K562 (cell line): Measurements from ENCODE around the gene CCNY. TPM values are rescaled to one million over a fixed set of nuclear protein-coding genes. Genes with fewer than 3 reads are reported as not detected.
A peak's percentile ranks its signal among the peaks of the same experiment; 100 is the strongest.

Source experiments
- CCNT2 ChIP-seq: IDR thresholded peaks from 2 replicates; pipeline ENCODE4 v1.6.1; 2011; ENCODE audit warnings: borderline replicate concordance, low read depth, mild to moderate bottlenecking, moderate library complexity, mixed read lengths, low read length; ENCODE audit not compliant: insufficient read length; ENCODE audit errors: extremely low read depth
- E2F6 ChIP-seq, 2 experiments: IDR thresholded peaks; 2 replicates each; pipeline ENCODE4 v1.6.1; 2011; ENCODE audit warnings: borderline replicate concordance in 1 of 2, control low read depth in 1 of 2, low read depth in 1 of 2, low read length in 1 of 2, mild to moderate bottlenecking in 1 of 2, mixed read lengths in 1 of 2, moderate library complexity in 1 of 2; ENCODE audit not compliant: insufficient read depth in 1 of 2, insufficient read length in 1 of 2, poor library complexity in 1 of 2, severe bottlenecking in 1 of 2; ENCODE audit errors: extremely low read depth in 1 of 2
- GABPA ChIP-seq: fragments of 200-800 bp; sonication (Bioruptor generic); conservative IDR thresholded peaks from 2 replicates; pipeline ENCODE4 v1.6.1; 2016; ENCODE audit warnings: low read depth, missing genetic modification characterization, missing compliant biosample characterization
- GABPB1 ChIP-seq: sonication (generic); formaldehyde crosslinking; IDR thresholded peaks from 2 replicates; pipeline ENCODE4 v1.8.0; 2022; ENCODE audit warnings: mild to moderate bottlenecking, missing genetic modification reagents
- HIVEP1 ChIP-seq: fragments of 250-450 bp; sonication (Bioruptor Pico); IDR thresholded peaks from 2 replicates; pipeline ENCODE4 v1.4.0; 2020; ENCODE audit warnings: mild to moderate bottlenecking
- NFIC ChIP-seq: fragments of 450-650 bp; IDR thresholded peaks from 2 replicates; pipeline ENCODE4 v1.6.1; 2017; ENCODE audit warnings: mild to moderate bottlenecking, inconsistent platforms
- NONO ChIP-seq, 2 experiments: fragments of 200-400 bp in 1 of 2; fragments of 450-650 bp in 1 of 2; formaldehyde crosslinking in 1 of 2; IDR thresholded peaks; 2 replicates each; pipeline ENCODE4 v1.6.1; 2017; ENCODE audit warnings: low read depth in 2 of 2, mild to moderate bottlenecking in 2 of 2, moderate library complexity in 2 of 2, low read length in 1 of 2
- PML ChIP-seq: IDR thresholded peaks from 2 replicates; pipeline ENCODE4 v1.6.1; 2012; ENCODE audit warnings: low read length, inconsistent platforms
- UBTF ChIP-seq, 2 experiments: IDR thresholded peaks; 2 replicates each; pipeline ENCODE4 v1.6.1; 2012; ENCODE audit warnings: improper control_type of control experiment in 2 of 2, low read depth in 2 of 2, low read length in 2 of 2, borderline replicate concordance in 1 of 2
- polyA plus RNA-seq, 8 experiments: library from polyadenylated mRNA; depleted of rRNA in 4 of 8; stranded (reverse) in 5 of 8; unstranded in 3 of 8; fragments of >200 nt; fragmentation: Nextera tagmentation in 2 of 8; fragmentation: Illumina TruSeq in 1 of 8; extraction: Ambion mirVana in 2 of 8; extraction: Trizol in 1 of 8; gene quantifications; 2 replicates each; pipeline versions ENCODE4 v1.2.1 to v1.2.3, GENCODE V29; 2011 to 2014; ENCODE audit warnings: inconsistent platforms in 1 of 8, missing spikeins in 1 of 8
- total RNA-seq, 7 experiments: library from RNA; depleted of rRNA in 6 of 7; stranded (reverse); fragments of >200 nt in 6 of 7; fragmentation: Illumina TruSeq in 2 of 7; extraction: Trizol in 2 of 7; gene quantifications; 2 replicates each; pipeline versions ENCODE4 v1.2.1 to v1.2.3, GENCODE V29; 2011 to 2021; ENCODE audit warnings: low replicate concordance in 1 of 7
- TF ChIP-seq, protein P1 (sequence below), 2 experiments: fragments of 450-650 bp; formaldehyde crosslinking in 1 of 2; IDR thresholded peaks; 2 replicates each; pipeline versions ENCODE4 v1.4.0 to v1.6.1; 2014 to 2020; ENCODE audit warnings: mild to moderate bottlenecking in 2 of 2, borderline replicate concordance in 1 of 2, low read depth in 1 of 2

CCNY gene
- total and polyA plus RNA-seq, 9 of the 15 experiments (the other 6 are each of a cell fraction or from before 2014, with no cell fraction given), result 8.4 to 109 (median 38.6) TPM

- TF ChIP-seq, protein P1, sequence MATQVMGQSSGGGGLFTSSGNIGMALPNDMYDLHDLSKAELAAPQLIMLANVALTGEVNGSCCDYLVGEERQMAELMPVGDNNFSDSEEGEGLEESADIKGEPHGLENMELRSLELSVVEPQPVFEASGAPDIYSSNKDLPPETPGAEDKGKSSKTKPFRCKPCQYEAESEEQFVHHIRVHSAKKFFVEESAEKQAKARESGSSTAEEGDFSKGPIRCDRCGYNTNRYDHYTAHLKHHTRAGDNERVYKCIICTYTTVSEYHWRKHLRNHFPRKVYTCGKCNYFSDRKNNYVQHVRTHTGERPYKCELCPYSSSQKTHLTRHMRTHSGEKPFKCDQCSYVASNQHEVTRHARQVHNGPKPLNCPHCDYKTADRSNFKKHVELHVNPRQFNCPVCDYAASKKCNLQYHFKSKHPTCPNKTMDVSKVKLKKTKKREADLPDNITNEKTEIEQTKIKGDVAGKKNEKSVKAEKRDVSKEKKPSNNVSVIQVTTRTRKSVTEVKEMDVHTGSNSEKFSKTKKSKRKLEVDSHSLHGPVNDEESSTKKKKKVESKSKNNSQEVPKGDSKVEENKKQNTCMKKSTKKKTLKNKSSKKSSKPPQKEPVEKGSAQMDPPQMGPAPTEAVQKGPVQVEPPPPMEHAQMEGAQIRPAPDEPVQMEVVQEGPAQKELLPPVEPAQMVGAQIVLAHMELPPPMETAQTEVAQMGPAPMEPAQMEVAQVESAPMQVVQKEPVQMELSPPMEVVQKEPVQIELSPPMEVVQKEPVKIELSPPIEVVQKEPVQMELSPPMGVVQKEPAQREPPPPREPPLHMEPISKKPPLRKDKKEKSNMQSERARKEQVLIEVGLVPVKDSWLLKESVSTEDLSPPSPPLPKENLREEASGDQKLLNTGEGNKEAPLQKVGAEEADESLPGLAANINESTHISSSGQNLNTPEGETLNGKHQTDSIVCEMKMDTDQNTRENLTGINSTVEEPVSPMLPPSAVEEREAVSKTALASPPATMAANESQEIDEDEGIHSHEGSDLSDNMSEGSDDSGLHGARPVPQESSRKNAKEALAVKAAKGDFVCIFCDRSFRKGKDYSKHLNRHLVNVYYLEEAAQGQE (IDR thresholded peaks at IDR 0.05; ENCODE audit: borderline replicate concordance), result no peak
- TF ChIP-seq, protein P1 (CRISPR knock-in tag; IDR thresholded peaks at IDR 0.05; ENCODE audit: low read depth), result no peak
- peak; percentile 97 for TF ChIP-seq GABPA (tag)
- 0 out of 2 replicates have a peak, but pooled peaks have one; percentile 17 for TF ChIP-seq NFIC
- peak; percentile 88 for TF ChIP-seq GABPB1 (CRISPR knock-in tag)
- TF ChIP-seq CCNT2, result peak; percentile 82
- TF ChIP-seq PML, result 0 out of 2 replicates have a peak, but pooled peaks have one; percentile 52
- TF ChIP-seq UBTF (IDR thresholded peaks at IDR 0.05; ENCODE audit: borderline replicate concordance in 1 of 2, low read depth in 2 of 2, low read length in 2 of 2), result peak in 1 of 2 experiments; percentile 42; a peak in 1 of 4 replicates
- TF ChIP-seq HIVEP1 (CRISPR knock-in tag), result 0 out of 2 replicates have a peak, but pooled peaks have one; percentile 41
- TF ChIP-seq NONO (IDR thresholded peaks at IDR 0.05; ENCODE audit: low read depth in 2 of 2, low read length in 1 of 2), result peak; percentile 35 to 93
- peak; percentile 48 to 69 for TF ChIP-seq E2F6 (IDR thresholded peaks at IDR 0.05; ENCODE audit: borderline replicate concordance in 1 of 2, extremely low read depth in 1 of 2, insufficient read depth in 1 of 2, insufficient read length in 1 of 2, low read depth in 1 of 2, low read length in 1 of 2, poor library complexity in 1 of 2, severe bottlenecking in 1 of 2)
These were observed at the start of gene CCNY (continued) for GRCh38 chr10:35336084-35336831.
